GM23338 (cell line): ENCODE measurements around the gene BCR. TPM values are rescaled to one million over a fixed set of nuclear protein-coding genes. Genes with fewer than 3 reads are reported as not detected.

ENCODE experiments used
- ATAC-seq: fragments of 200-7000 bp; cut with Tn5 transposase; 3 replicates; pipeline ENCODE4 v1.9.1; 2020
- DNase-seq: peaks from one replicate; pipeline ENCODE4 v3.0.0-alpha.2; 2015; ENCODE audit warnings: low spot score
- H2AFZ ChIP-seq: fragments of 200-600 bp; sonication (generic); 2 replicates; pipeline ENCODE4 v1.8.0; 2016; ENCODE audit warnings: antibody characterized with exemption, mild to moderate bottlenecking, moderate library complexity
- H3F3A ChIP-seq: fragments of 200-600 bp; sonication (generic); replicated peaks from 2 replicates; pipeline ENCODE4 v1.8.0; 2017; ENCODE audit warnings: antibody characterized with exemption, mixed run types, low read depth
- H3K27ac ChIP-seq: fragments of 200-600 bp; sonication (generic); 2 replicates; pipeline ENCODE4 v1.6.1; 2016; ENCODE audit warnings: low read depth
- H3K27me3 ChIP-seq: fragments of 200-600 bp; sonication (generic); 2 replicates; pipeline ENCODE4 v1.8.0; 2016; ENCODE audit warnings: mild to moderate bottlenecking, mixed run types, moderate library complexity; ENCODE audit not compliant: insufficient read depth
- H3K36me3 ChIP-seq: fragments of 200-600 bp; sonication (generic); 2 replicates; pipeline ENCODE4 v1.8.0; 2016; ENCODE audit warnings: mild to moderate bottlenecking; ENCODE audit not compliant: insufficient read depth
- H3K4me1 ChIP-seq: fragments of 200-600 bp; sonication (generic); 2 replicates; pipeline ENCODE4 v1.8.0; 2016; ENCODE audit warnings: mild to moderate bottlenecking, moderate library complexity; ENCODE audit not compliant: insufficient read depth
- H3K4me2 ChIP-seq: fragments of 200-600 bp; sonication (generic); 2 replicates; pipeline ENCODE4 v1.7.1; 2017; ENCODE audit warnings: mixed run types
- H3K4me3 ChIP-seq: fragments of 200-600 bp; sonication (generic); 2 replicates; pipeline ENCODE4 v1.6.1; 2016; ENCODE audit warnings: mixed run types
- H3K79me2 ChIP-seq: fragments of 200-600 bp; sonication (generic); replicated peaks from 2 replicates; pipeline ENCODE4 v1.8.0; 2017; ENCODE audit warnings: mild to moderate bottlenecking; ENCODE audit not compliant: insufficient read depth
- H3K9me2 ChIP-seq: fragments of 200-600 bp; sonication (generic); 2 replicates; pipeline ENCODE4 v1.8.0; 2017; ENCODE audit not compliant: insufficient read depth
- H4K20me1 ChIP-seq: fragments of 200-600 bp; sonication (generic); replicated peaks from 2 replicates; pipeline ENCODE4 v1.8.0; 2017; ENCODE audit warnings: mild to moderate bottlenecking; ENCODE audit not compliant: insufficient read depth
- H3K27ac Mint-ChIP-seq: 2 replicates; pipeline ENCODE4 v1.8.0; 2020; ENCODE audit warnings: inconsistent platforms, mild to moderate bottlenecking, moderate library complexity, mixed read lengths
- H3K27me3 Mint-ChIP-seq: 3 replicates; pipeline ENCODE4 v1.8.0; 2022; ENCODE audit warnings: low read depth, mild to moderate bottlenecking, moderate library complexity, mixed read lengths, inconsistent platforms; ENCODE audit not compliant: insufficient read depth, poor library complexity
- H3K36me3 Mint-ChIP-seq: 3 replicates; pipeline ENCODE4 v1.8.0; 2021; ENCODE audit warnings: low read depth, mild to moderate bottlenecking, inconsistent platforms, moderate library complexity, mixed read lengths
- H3K4me1 Mint-ChIP-seq: 3 replicates; pipeline ENCODE4 v1.8.0; 2020; ENCODE audit warnings: mild to moderate bottlenecking, inconsistent platforms, mixed read lengths
- H3K4me3 Mint-ChIP-seq: 3 replicates; pipeline ENCODE4 v1.8.0; 2021; ENCODE audit warnings: moderate library complexity, mild to moderate bottlenecking, inconsistent platforms, mixed read lengths
- H3K9me3 Mint-ChIP-seq: 3 replicates; pipeline ENCODE4 v1.8.0; 2020; ENCODE audit warnings: moderate library complexity, mild to moderate bottlenecking, inconsistent platforms, mixed read lengths
- CREB1 ChIP-seq: fragments of 250-450 bp; sonication (Bioruptor Pico); IDR thresholded peaks from 2 replicates; pipeline ENCODE4 v1.5.0; 2020; ENCODE audit warnings: low read depth, mild to moderate bottlenecking, moderate library complexity
- EZH2 ChIP-seq: fragments of 200-600 bp; sonication (generic); IDR thresholded peaks from one replicate; pipeline ENCODE4 v1.8.0; 2017; ENCODE audit warnings: antibody characterized with exemption, mild to moderate bottlenecking, low read depth; ENCODE audit not compliant: unreplicated experiment
- EZH2phosphoT487 ChIP-seq: fragments of 200-600 bp; sonication (generic); IDR thresholded peaks from one replicate; pipeline ENCODE4 v1.8.1; 2018; ENCODE audit warnings: antibody characterized with exemption; ENCODE audit not compliant: unreplicated experiment
- JUNB ChIP-seq: IDR thresholded peaks from one replicate; pipeline ENCODE4 v1.6.1; 2016; ENCODE audit warnings: antibody characterized with exemption; ENCODE audit not compliant: unreplicated experiment
- NANOG ChIP-seq: IDR thresholded peaks from 2 replicates; pipeline ENCODE4 v1.6.1; 2016; ENCODE audit warnings: antibody characterized with exemption, borderline replicate concordance
- POLR2AphosphoS5 ChIP-seq: IDR thresholded peaks from 2 replicates; pipeline ENCODE4 v1.6.1; 2016; ENCODE audit warnings: antibody characterized with exemption, low read depth
- STAT1 ChIP-seq: IDR thresholded peaks from one replicate; pipeline ENCODE4 v1.6.1; 2016; ENCODE audit warnings: antibody characterized with exemption; ENCODE audit not compliant: unreplicated experiment
- ZNF114 ChIP-seq: fragments of 250-450 bp; sonication (Bioruptor Pico); IDR thresholded peaks from 2 replicates; pipeline ENCODE4 v1.5.0; 2020; ENCODE audit warnings: mild to moderate bottlenecking, moderate library complexity
- ZNF331 ChIP-seq: fragments of 250-450 bp; sonication (Bioruptor Pico); IDR thresholded peaks from 2 replicates; pipeline ENCODE4 v1.5.0; 2020; ENCODE audit warnings: low read depth, mild to moderate bottlenecking, moderate library complexity
- polyA plus RNA-seq: library from polyadenylated mRNA; unstranded; fragments of >200 nt; fragmentation: Nextera tagmentation; extraction: Ambion mirVana; gene quantifications from 2 replicates; pipeline ENCODE4 v1.2.1, GENCODE V29; 2016
- total RNA-seq: library from RNA; depleted of rRNA; stranded (reverse); fragments of >200 nt; shearing (Covaris generic); gene quantifications from 2 replicates; pipeline ENCODE4 v1.2.3, GENCODE V29; 2014
- TF ChIP-seq, protein P1 (sequence below), 2 experiments: fragments of 200-600 bp in 1 of 2; sonication (generic) in 1 of 2; conservative IDR thresholded peaks; 2 replicates each; pipeline versions ENCODE4 v1.5.1 to v1.6.1; 2016 to 2017; ENCODE audit warnings: antibody characterized with exemption in 2 of 2, low read depth in 2 of 2, mild to moderate bottlenecking in 2 of 2, moderate library complexity in 1 of 2
- TF ChIP-seq, protein P2 (sequence below): IDR thresholded peaks from one replicate; pipeline ENCODE4 v1.6.1; 2018; ENCODE audit warnings: antibody characterized with exemption; ENCODE audit not compliant: unreplicated experiment
- TF ChIP-seq, protein P3 (sequence below): IDR thresholded peaks from 2 replicates; pipeline ENCODE4 v1.6.1; 2016; ENCODE audit warnings: antibody characterized with exemption
- TF ChIP-seq, protein P4 (sequence below): fragments of 250-450 bp; sonication (Bioruptor Pico); IDR thresholded peaks from 2 replicates; pipeline ENCODE4 v1.5.0; 2020; ENCODE audit warnings: mild to moderate bottlenecking, moderate library complexity

Gene BCR
- total and polyA plus RNA-seq, 2 experiments from 2014 or later, result 17.7 to 121 TPM

DNA sequence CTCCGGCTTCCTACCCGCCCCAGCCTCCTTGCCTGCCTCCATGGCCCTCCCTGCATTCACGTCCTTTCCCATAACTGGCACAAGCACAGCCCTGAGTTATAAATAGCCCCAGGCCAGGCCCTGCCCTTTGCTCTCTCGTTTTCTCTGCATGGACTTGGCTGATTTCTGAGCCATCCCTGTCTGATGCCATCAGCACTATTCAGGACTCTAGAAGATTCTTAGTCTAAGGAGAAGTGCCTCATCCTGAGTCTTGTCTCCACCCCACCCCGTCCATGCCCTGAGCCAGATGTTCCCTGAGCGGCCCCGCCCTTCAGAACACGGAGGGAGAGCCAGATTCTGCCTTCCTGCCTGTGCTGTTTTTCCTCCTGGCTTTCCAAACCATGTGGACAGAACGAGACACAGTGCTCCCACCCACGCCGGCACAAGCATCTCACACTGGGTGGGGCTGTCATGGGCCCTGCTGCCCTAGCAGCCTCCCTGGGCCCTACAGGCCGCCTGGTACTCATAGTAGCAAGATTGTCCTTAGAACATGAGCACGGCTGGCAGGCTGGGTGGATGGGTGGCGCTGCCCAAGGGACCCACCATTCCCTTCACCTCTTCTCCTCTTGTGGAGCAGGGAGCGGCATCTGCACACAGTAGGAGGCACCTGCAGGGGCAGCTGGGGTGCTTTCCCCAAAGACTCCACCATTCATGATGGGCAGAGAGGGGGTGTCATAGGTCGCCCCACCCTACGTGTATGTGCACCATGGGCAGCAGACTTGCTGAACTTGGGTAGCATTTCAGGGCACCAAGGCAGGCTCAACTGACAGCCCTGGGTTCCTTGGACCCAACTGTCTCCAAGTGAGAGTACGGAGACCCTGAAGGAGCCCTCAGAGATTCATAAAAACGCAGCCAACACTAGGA, 76.9 kb downstream of the BCR start:
- H3K4me1 Mint-ChIP-seq, result peaks cover 42% of the 10 kb centered on the region
- no peak for DNase-seq
- TF ChIP-seq POLR2AphosphoS5, result no peak
- TF ChIP-seq, protein P1, sequence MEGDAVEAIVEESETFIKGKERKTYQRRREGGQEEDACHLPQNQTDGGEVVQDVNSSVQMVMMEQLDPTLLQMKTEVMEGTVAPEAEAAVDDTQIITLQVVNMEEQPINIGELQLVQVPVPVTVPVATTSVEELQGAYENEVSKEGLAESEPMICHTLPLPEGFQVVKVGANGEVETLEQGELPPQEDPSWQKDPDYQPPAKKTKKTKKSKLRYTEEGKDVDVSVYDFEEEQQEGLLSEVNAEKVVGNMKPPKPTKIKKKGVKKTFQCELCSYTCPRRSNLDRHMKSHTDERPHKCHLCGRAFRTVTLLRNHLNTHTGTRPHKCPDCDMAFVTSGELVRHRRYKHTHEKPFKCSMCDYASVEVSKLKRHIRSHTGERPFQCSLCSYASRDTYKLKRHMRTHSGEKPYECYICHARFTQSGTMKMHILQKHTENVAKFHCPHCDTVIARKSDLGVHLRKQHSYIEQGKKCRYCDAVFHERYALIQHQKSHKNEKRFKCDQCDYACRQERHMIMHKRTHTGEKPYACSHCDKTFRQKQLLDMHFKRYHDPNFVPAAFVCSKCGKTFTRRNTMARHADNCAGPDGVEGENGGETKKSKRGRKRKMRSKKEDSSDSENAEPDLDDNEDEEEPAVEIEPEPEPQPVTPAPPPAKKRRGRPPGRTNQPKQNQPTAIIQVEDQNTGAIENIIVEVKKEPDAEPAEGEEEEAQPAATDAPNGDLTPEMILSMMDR (conservative IDR thresholded peaks at IDR 0.05; ENCODE audit: low read depth in 2 of 2), result no peak
- TF ChIP-seq ZNF331 (CRISPR knock-in tag), result no peak
- TF ChIP-seq EZH2phosphoT487, result no peak
- TF ChIP-seq JUNB, result no peak
- TF ChIP-seq, protein P2, sequence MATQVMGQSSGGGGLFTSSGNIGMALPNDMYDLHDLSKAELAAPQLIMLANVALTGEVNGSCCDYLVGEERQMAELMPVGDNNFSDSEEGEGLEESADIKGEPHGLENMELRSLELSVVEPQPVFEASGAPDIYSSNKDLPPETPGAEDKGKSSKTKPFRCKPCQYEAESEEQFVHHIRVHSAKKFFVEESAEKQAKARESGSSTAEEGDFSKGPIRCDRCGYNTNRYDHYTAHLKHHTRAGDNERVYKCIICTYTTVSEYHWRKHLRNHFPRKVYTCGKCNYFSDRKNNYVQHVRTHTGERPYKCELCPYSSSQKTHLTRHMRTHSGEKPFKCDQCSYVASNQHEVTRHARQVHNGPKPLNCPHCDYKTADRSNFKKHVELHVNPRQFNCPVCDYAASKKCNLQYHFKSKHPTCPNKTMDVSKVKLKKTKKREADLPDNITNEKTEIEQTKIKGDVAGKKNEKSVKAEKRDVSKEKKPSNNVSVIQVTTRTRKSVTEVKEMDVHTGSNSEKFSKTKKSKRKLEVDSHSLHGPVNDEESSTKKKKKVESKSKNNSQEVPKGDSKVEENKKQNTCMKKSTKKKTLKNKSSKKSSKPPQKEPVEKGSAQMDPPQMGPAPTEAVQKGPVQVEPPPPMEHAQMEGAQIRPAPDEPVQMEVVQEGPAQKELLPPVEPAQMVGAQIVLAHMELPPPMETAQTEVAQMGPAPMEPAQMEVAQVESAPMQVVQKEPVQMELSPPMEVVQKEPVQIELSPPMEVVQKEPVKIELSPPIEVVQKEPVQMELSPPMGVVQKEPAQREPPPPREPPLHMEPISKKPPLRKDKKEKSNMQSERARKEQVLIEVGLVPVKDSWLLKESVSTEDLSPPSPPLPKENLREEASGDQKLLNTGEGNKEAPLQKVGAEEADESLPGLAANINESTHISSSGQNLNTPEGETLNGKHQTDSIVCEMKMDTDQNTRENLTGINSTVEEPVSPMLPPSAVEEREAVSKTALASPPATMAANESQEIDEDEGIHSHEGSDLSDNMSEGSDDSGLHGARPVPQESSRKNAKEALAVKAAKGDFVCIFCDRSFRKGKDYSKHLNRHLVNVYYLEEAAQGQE, result no peak
- no peak for TF ChIP-seq EZH2
- TF ChIP-seq STAT1, result no peak
- TF ChIP-seq, protein P3, sequence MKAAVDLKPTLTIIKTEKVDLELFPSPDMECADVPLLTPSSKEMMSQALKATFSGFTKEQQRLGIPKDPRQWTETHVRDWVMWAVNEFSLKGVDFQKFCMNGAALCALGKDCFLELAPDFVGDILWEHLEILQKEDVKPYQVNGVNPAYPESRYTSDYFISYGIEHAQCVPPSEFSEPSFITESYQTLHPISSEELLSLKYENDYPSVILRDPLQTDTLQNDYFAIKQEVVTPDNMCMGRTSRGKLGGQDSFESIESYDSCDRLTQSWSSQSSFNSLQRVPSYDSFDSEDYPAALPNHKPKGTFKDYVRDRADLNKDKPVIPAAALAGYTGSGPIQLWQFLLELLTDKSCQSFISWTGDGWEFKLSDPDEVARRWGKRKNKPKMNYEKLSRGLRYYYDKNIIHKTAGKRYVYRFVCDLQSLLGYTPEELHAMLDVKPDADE, result no peak
- TF ChIP-seq, protein P4, sequence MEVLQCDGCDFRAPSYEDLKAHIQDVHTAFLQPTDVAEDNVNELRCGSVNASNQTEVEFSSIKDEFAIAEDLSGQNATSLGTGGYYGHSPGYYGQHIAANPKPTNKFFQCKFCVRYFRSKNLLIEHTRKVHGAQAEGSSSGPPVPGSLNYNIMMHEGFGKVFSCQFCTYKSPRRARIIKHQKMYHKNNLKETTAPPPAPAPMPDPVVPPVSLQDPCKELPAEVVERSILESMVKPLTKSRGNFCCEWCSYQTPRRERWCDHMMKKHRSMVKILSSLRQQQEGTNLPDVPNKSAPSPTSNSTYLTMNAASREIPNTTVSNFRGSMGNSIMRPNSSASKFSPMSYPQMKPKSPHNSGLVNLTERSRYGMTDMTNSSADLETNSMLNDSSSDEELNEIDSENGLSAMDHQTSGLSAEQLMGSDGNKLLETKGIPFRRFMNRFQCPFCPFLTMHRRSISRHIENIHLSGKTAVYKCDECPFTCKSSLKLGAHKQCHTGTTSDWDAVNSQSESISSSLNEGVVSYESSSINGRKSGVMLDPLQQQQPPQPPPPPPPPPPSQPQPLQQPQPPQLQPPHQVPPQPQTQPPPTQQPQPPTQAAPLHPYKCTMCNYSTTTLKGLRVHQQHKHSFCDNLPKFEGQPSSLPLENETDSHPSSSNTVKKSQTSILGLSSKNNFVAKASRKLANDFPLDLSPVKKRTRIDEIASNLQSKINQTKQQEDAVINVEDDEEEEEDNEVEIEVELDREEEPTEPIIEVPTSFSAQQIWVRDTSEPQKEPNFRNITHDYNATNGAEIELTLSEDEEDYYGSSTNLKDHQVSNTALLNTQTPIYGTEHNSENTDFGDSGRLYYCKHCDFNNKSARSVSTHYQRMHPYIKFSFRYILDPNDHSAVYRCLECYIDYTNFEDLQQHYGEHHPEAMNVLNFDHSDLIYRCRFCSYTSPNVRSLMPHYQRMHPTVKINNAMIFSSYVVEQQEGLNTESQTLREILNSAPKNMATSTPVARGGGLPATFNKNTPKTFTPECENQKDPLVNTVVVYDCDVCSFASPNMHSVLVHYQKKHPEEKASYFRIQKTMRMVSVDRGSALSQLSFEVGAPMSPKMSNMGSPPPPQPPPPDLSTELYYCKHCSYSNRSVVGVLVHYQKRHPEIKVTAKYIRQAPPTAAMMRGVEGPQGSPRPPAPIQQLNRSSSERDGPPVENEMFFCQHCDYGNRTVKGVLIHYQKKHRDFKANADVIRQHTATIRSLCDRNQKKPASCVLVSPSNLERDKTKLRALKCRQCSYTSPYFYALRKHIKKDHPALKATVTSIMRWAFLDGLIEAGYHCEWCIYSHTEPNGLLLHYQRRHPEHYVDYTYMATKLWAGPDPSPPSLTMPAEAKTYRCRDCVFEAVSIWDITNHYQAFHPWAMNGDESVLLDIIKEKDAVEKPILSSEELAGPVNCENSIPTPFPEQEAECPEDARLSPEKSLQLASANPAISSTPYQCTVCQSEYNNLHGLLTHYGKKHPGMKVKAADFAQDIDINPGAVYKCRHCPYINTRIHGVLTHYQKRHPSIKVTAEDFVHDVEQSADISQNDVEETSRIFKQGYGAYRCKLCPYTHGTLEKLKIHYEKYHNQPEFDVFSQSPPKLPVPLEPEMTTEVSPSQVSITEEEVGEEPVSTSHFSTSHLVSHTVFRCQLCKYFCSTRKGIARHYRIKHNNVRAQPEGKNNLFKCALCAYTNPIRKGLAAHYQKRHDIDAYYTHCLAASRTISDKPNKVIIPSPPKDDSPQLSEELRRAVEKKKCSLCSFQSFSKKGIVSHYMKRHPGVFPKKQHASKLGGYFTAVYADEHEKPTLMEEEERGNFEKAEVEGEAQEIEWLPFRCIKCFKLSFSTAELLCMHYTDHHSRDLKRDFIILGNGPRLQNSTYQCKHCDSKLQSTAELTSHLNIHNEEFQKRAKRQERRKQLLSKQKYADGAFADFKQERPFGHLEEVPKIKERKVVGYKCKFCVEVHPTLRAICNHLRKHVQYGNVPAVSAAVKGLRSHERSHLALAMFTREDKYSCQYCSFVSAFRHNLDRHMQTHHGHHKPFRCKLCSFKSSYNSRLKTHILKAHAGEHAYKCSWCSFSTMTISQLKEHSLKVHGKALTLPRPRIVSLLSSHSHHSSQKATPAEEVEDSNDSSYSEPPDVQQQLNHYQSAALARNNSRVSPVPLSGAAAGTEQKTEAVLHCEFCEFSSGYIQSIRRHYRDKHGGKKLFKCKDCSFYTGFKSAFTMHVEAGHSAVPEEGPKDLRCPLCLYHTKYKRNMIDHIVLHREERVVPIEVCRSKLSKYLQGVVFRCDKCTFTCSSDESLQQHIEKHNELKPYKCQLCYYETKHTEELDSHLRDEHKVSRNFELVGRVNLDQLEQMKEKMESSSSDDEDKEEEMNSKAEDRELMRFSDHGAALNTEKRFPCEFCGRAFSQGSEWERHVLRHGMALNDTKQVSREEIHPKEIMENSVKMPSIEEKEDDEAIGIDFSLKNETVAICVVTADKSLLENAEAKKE, result no peak
- TF ChIP-seq CREB1 (CRISPR knock-in tag), result no peak
- no peak for TF ChIP-seq NANOG
- no peak for TF ChIP-seq ZNF114
- H4K20me1 ChIP-seq, result no peaks in the 10 kb centered on the region; the same call in 1 of the 2 replicates
- no peaks in the 10 kb centered on the region; the same call in 2 of the 3 replicates for H3K9me3 Mint-ChIP-seq
- peaks cover 9% of the 10 kb centered on the region for H3K4me1 ChIP-seq
- no peak overlapping the region for H2AFZ ChIP-seq
- peaks cover 52% of the 10 kb centered on the region for H3K36me3 Mint-ChIP-seq
- H3K4me2 ChIP-seq, result no peak overlapping the region
- peaks cover 5% of the 10 kb centered on the region for H3K27me3 Mint-ChIP-seq
- H3K4me3 Mint-ChIP-seq, result no peak overlapping the region
- no peaks in the 10 kb centered on the region for H3K9me2 ChIP-seq
- H3K4me3 ChIP-seq, result no peak overlapping the region
- no peak for ATAC-seq
- H3K27ac ChIP-seq, result no peak overlapping the region
- H3K36me3 ChIP-seq, result no peaks in the 10 kb centered on the region
- no peak overlapping the region for H3K27ac Mint-ChIP-seq
- no peaks in the 10 kb centered on the region for H3K27me3 ChIP-seq
- no peaks in the 10 kb centered on the region for H3F3A ChIP-seq
- H3K79me2 ChIP-seq, result peaks cover 40% of the 10 kb centered on the region
